Measurements from ENCODE around the gene CCHCR1. TPM values are rescaled to one million over a fixed set of nuclear protein-coding genes. Genes with fewer than 3 reads are reported as not detected.

The CCHCR1 gene
- total and polyA plus RNA-seq, 9 of the 15 experiments (the other 6 are each of a cell fraction or from before 2014, with no cell fraction given) = 1.2 to 47.3 (median 32.0) TPM

DNA sequence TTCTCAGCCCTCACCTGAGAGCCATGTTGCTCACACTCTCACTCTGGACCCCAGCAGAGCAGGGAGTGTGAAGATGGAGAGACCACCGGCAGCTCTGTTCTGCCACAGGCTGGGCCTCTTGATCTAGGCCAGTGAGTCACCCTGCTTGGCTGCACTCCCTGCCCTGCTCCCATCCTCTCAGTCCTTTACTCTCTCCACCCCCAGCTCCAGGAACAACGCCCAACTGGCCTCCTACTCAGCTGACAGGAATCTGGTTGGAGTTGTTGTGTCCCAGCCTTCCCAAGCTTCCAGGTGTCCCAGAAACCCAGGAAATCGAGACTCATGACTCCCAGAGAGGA is 43.1 kb downstream of the CCHCR1 start, which contains the start of gene PSORS1C1 (continued):
- TF ChIP-seq, protein P1, sequence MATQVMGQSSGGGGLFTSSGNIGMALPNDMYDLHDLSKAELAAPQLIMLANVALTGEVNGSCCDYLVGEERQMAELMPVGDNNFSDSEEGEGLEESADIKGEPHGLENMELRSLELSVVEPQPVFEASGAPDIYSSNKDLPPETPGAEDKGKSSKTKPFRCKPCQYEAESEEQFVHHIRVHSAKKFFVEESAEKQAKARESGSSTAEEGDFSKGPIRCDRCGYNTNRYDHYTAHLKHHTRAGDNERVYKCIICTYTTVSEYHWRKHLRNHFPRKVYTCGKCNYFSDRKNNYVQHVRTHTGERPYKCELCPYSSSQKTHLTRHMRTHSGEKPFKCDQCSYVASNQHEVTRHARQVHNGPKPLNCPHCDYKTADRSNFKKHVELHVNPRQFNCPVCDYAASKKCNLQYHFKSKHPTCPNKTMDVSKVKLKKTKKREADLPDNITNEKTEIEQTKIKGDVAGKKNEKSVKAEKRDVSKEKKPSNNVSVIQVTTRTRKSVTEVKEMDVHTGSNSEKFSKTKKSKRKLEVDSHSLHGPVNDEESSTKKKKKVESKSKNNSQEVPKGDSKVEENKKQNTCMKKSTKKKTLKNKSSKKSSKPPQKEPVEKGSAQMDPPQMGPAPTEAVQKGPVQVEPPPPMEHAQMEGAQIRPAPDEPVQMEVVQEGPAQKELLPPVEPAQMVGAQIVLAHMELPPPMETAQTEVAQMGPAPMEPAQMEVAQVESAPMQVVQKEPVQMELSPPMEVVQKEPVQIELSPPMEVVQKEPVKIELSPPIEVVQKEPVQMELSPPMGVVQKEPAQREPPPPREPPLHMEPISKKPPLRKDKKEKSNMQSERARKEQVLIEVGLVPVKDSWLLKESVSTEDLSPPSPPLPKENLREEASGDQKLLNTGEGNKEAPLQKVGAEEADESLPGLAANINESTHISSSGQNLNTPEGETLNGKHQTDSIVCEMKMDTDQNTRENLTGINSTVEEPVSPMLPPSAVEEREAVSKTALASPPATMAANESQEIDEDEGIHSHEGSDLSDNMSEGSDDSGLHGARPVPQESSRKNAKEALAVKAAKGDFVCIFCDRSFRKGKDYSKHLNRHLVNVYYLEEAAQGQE (IDR thresholded peaks at IDR 0.05; ENCODE audit: borderline replicate concordance) = no peak
- TF ChIP-seq, protein P1 (CRISPR knock-in tag; IDR thresholded peaks at IDR 0.05; ENCODE audit: low read depth) = no peak
- no peak for TF ChIP-seq ZNF436 (CRISPR knock-in tag; IDR thresholded peaks at IDR 0.05)
